ENCODE data around the gene HES5. TPM values are rescaled to one million over a fixed set of nuclear protein-coding genes. Genes with fewer than 3 reads are reported as not detected.

Gene HES5
- polyA plus RNA-seq, 1 of the 3 experiments (the other 2 are of a cell fraction), result 0.03 TPM

- H3K4me2 ChIP-seq, result no peak overlapping the region
- TF ChIP-seq MAX (IDR thresholded peaks at IDR 0.05; ENCODE audit: low read depth) (no peak), EP300 (IDR thresholded peaks at IDR 0.05; ENCODE audit: borderline replicate concordance in 1 of 2, low read depth in 1 of 2, low read length in 1 of 2) (no peak), TEAD4 (IDR thresholded peaks at IDR 0.05; ENCODE audit: borderline replicate concordance, insufficient read depth) (no peak), RFX5 (IDR thresholded peaks at IDR 0.05; ENCODE audit: low read length) (no peak)
- CTCF ChIA-PET, result interaction anchor here (1.0 to 1.2 kb wide), 2 partner anchors 14 to 26 kb away, joined by 3 read pairs; partner anchors contain the start of gene PLCH2
- POLR2A ChIA-PET, result interaction anchor here (1.3 to 1.8 kb wide), 2 partner anchors 13 to 27 kb away, joined by 5 read pairs; no protein-coding TSS in a partner anchor
- DNase-seq, result no peak
- H4K20me1 ChIP-seq (ENCODE audit: insufficient read depth), result no peaks in the 10 kb centered on the region
- WGBS (ENCODE audit: low lambda C conversion rate), result 90% methylated on average over 2 of the region's 34 CpGs
- no peaks in the 10 kb centered on the region for H3F3A ChIP-seq (replicated peaks; ENCODE audit: insufficient read depth)
- peaks cover 0 to 15% of the 10 kb centered on the region in 2 experiments; a peak in 1 of 4 replicates for H3K4me1 ChIP-seq (ENCODE audit: control insufficient read depth in 1 of 2, insufficient read depth in 2 of 2, low read depth in 1 of 2, low read length in 1 of 2)
- no peaks in the 10 kb centered on the region for H3K27me3 ChIP-seq (ENCODE audit: insufficient read depth)
- no peak overlapping the region for H3K27ac ChIP-seq (ENCODE audit: low read depth in 2 of 2, low read length in 1 of 2)
- no peaks in the 10 kb centered on the region for H3K79me2 ChIP-seq (ENCODE audit: insufficient read depth)
- H2AFZ ChIP-seq (ENCODE audit: low read depth), result no peak overlapping the region
- no peaks in the 10 kb centered on the region for H3K9me3 ChIP-seq
- no peak overlapping the region for H3K9ac ChIP-seq
- H3K36me3 ChIP-seq (replicated peaks in 1 of 2; ENCODE audit: control insufficient read depth in 1 of 2, insufficient read depth in 2 of 2, low read length in 1 of 2), result no peaks in the 10 kb centered on the region
- no peak overlapping the region for H3K4me3 ChIP-seq (ENCODE audit: low read depth in 2 of 2, low read length in 1 of 2)
- no peaks in the 10 kb centered on the region for H3K9me2 ChIP-seq
Measured at GRCh38 chr1:2502210-2502609, 27.9 kb downstream of the HES5 start.

- no peaks in the 10 kb centered on the region for H3K36me3 ChIP-seq (replicated peaks in 1 of 2; ENCODE audit: control insufficient read depth in 1 of 2, insufficient read depth in 2 of 2, low read length in 1 of 2)
- no peaks in the 10 kb centered on the region for H3K27me3 ChIP-seq (ENCODE audit: insufficient read depth)
- H2AFZ ChIP-seq (ENCODE audit: low read depth), result no peak overlapping the region
- H4K20me1 ChIP-seq (ENCODE audit: insufficient read depth), result no peaks in the 10 kb centered on the region
- H3K4me3 ChIP-seq (ENCODE audit: low read depth in 2 of 2, low read length in 1 of 2), result no peak overlapping the region
- peaks cover 0 to 15% of the 10 kb centered on the region in 2 experiments; a peak in 1 of 4 replicates for H3K4me1 ChIP-seq (ENCODE audit: control insufficient read depth in 1 of 2, insufficient read depth in 2 of 2, low read depth in 1 of 2, low read length in 1 of 2)
- H3K9me2 ChIP-seq, result no peaks in the 10 kb centered on the region
- DNase-seq, result no peak
- H3K9me3 ChIP-seq, result no peaks in the 10 kb centered on the region
- 55% methylated on average over 5 of the region's 7 CpGs for WGBS (ENCODE audit: low lambda C conversion rate)
- H3K9ac ChIP-seq, result no peak overlapping the region
- CTCF ChIA-PET, result interaction anchor here (0.9 to 1.2 kb wide), 3 partner anchors 15 to 46 kb away, joined by 3 read pairs; partner anchors contain the start of gene PLCH2
- POLR2A ChIA-PET, result interaction anchor here (1.3 to 1.8 kb wide), 2 partner anchors 13 to 27 kb away, joined by 5 read pairs; no protein-coding TSS in a partner anchor
- TF ChIP-seq PBX3 (IDR thresholded peaks at IDR 0.05) (no peak), REST (IDR thresholded peaks at IDR 0.05; ENCODE audit: low read depth, low read length) (no peak), JUND (IDR thresholded peaks at IDR 0.05) (no peak), FOSL2 (IDR thresholded peaks at IDR 0.05; ENCODE audit: borderline replicate concordance, low read depth) (no peak), USF1 (IDR thresholded peaks at IDR 0.05; ENCODE audit: borderline replicate concordance, low read depth) (no peak), CTCF (IDR thresholded peaks at IDR 0.05) (no peak)
- no peak overlapping the region for H3K27ac ChIP-seq (ENCODE audit: low read depth in 2 of 2, low read length in 1 of 2)
- H3K79me2 ChIP-seq (ENCODE audit: insufficient read depth), result no peaks in the 10 kb centered on the region
- H3K4me2 ChIP-seq, result no peak overlapping the region
- H3F3A ChIP-seq (replicated peaks; ENCODE audit: insufficient read depth), result no peaks in the 10 kb centered on the region
Measured at GRCh38 chr1:2501820-2502119, 28.3 kb downstream of the HES5 start.

All from SK-N-SH (cell line).